GM23248 (cell line): ENCODE results near the gene PTPRN2. TPM values are rescaled to one million over a fixed set of nuclear protein-coding genes. Genes with fewer than 3 reads are reported as not detected.

Experiments
- DNase-seq: peaks from one replicate; pipeline ENCODE4 v3.0.0-alpha.2; 2015
- H2AFZ ChIP-seq: fragments of 200-600 bp; sonication (generic); 2 replicates; pipeline ENCODE4 v1.6.1; 2016; ENCODE audit warnings: antibody characterized with exemption
- H3F3A ChIP-seq: fragments of 200-600 bp; sonication (generic); 2 replicates; pipeline ENCODE4 v1.6.1; 2016; ENCODE audit warnings: mild to moderate bottlenecking, antibody characterized with exemption, mixed run types; ENCODE audit not compliant: insufficient read depth
- H3K27ac ChIP-seq: fragments of 200-600 bp; sonication (generic); 2 replicates; pipeline ENCODE4 v1.5.1; 2016; ENCODE audit warnings: mild to moderate bottlenecking
- H3K27me3 ChIP-seq: fragments of 200-600 bp; sonication (generic); replicated peaks from 2 replicates; pipeline ENCODE4 v1.6.1; 2016; ENCODE audit warnings: mild to moderate bottlenecking; ENCODE audit not compliant: insufficient read depth
- H3K36me3 ChIP-seq: fragments of 200-600 bp; sonication (generic); 2 replicates; pipeline ENCODE4 v1.6.1; 2016; ENCODE audit warnings: low read depth, mild to moderate bottlenecking
- H3K4me1 ChIP-seq: fragments of 200-600 bp; sonication (generic); 2 replicates; pipeline ENCODE4 v1.6.1; 2016; ENCODE audit warnings: mild to moderate bottlenecking; ENCODE audit not compliant: insufficient read depth
- H3K4me2 ChIP-seq: fragments of 200-600 bp; sonication (generic); one replicate; pipeline ENCODE4 v1.6.1; 2016; ENCODE audit warnings: mild to moderate bottlenecking; ENCODE audit not compliant: unreplicated experiment
- H3K4me3 ChIP-seq: fragments of 200-600 bp; sonication (generic); 2 replicates; pipeline ENCODE4 v1.5.1; 2016; ENCODE audit warnings: mild to moderate bottlenecking
- H3K79me2 ChIP-seq: fragments of 200-600 bp; sonication (generic); 2 replicates; pipeline ENCODE4 v1.6.1; 2016; ENCODE audit warnings: mild to moderate bottlenecking; ENCODE audit not compliant: insufficient read depth
- H3K9ac ChIP-seq: fragments of 200-600 bp; sonication (generic); 2 replicates; pipeline ENCODE4 v1.6.1; 2016; ENCODE audit warnings: mild to moderate bottlenecking
- H3K9me2 ChIP-seq: fragments of 200-600 bp; sonication (generic); 2 replicates; pipeline ENCODE4 v1.6.1; 2016; ENCODE audit warnings: mixed run types, mild to moderate bottlenecking, moderate library complexity; ENCODE audit not compliant: insufficient read depth
- H3K9me3 ChIP-seq: fragments of 200-600 bp; sonication (generic); one replicate; pipeline ENCODE4 v1.6.1; 2017; ENCODE audit warnings: low read depth
- H4K20me1 ChIP-seq: fragments of 200-600 bp; sonication (generic); 2 replicates; pipeline ENCODE4 v1.6.0; 2016; ENCODE audit not compliant: insufficient read depth
- EZH2 ChIP-seq: fragments of 200-600 bp; sonication (generic); IDR thresholded peaks from 2 replicates; pipeline ENCODE4 v1.6.1; 2018; ENCODE audit warnings: antibody characterized with exemption, mild to moderate bottlenecking; ENCODE audit not compliant: insufficient read depth, poor library complexity, severe bottlenecking
- EZH2phosphoT487 ChIP-seq: fragments of 200-600 bp; sonication (generic); IDR thresholded peaks from 2 replicates; pipeline ENCODE4 v1.6.1; 2018; ENCODE audit warnings: antibody characterized with exemption, moderate library complexity, mild to moderate bottlenecking, low read depth; ENCODE audit not compliant: insufficient read depth
- WGBS, 2 experiments: methylation state at CpG; one replicate each; pipeline ENCODE4 v1.1.6; 2015 to 2017; ENCODE audit warnings: low lambda C conversion rate in 2 of 2, low coverage in 1 of 2; ENCODE audit errors: missing lambda C conversion rate in 2 of 2; 5-methylcytosine and 5-hydroxymethylcytosine counted together
- in situ Hi-C: fragments of 300-500 bp; cut with MboI; formaldehyde crosslinking; loops from 2 replicates; pipeline ENCODE4 v1.15.0; 2020
- polyA plus RNA-seq: library from polyadenylated mRNA; unstranded; fragments of >200 nt; fragmentation: Nextera tagmentation; extraction: Ambion mirVana; gene quantifications from 2 replicates; pipeline ENCODE4 v1.2.1, GENCODE V29; 2016
- total RNA-seq: library from RNA; depleted of rRNA; stranded (reverse); fragments of >200 nt; shearing (Covaris generic); gene quantifications from 2 replicates; pipeline ENCODE4 v1.2.3, GENCODE V29; 2014

Gene PTPRN2
- total and polyA plus RNA-seq, 2 experiments from 2014 or later, result 0.13 TPM; not detected in 1

DNA sequence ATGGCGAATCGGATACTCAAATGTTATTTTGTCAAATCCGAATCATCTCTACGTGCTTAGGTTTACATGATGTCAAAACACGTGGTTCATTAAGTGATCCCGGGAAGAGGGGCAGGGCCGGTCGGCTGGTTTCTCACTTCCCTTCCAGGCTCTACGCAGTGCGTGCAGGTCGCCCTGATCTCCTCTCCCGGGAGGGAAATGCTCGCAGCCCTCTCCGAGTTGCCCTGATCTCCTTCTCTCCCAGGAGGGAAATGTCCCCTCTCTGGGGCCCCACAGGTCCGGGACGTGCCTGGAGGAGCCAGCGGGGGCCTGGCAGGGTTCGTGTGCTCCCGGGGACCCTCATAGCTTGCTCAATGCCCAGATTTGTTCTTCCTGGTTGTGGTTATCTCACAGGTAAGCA, 1048.1 kb downstream of the PTPRN2 start:
- H3K79me2 ChIP-seq, result no peaks in the 10 kb centered on the region
- H3K27ac ChIP-seq, result no peak overlapping the region
- no peak overlapping the region for H3K9ac ChIP-seq
- H3K9me2 ChIP-seq, result no peaks in the 10 kb centered on the region
- no peaks in the 10 kb centered on the region for H3K36me3 ChIP-seq
- H4K20me1 ChIP-seq, result no peaks in the 10 kb centered on the region
- H3K9me3 ChIP-seq, result no peaks in the 10 kb centered on the region
- WGBS, 2 experiments, result 49 to 50% methylated on average over 19 of the region's 19 CpGs
- no peaks in the 10 kb centered on the region for H3K4me1 ChIP-seq
- H3K4me2 ChIP-seq, result no peak overlapping the region
- H3K4me3 ChIP-seq, result no peak overlapping the region
- H3K27me3 ChIP-seq, result no peaks in the 10 kb centered on the region
- no peaks in the 10 kb centered on the region for H3F3A ChIP-seq
- no peak for DNase-seq
- in situ Hi-C loops, result no loop called here
- H2AFZ ChIP-seq, result no peak overlapping the region
- TF ChIP-seq EZH2phosphoT487, result no peak
- TF ChIP-seq EZH2, result no peak

DNA sequence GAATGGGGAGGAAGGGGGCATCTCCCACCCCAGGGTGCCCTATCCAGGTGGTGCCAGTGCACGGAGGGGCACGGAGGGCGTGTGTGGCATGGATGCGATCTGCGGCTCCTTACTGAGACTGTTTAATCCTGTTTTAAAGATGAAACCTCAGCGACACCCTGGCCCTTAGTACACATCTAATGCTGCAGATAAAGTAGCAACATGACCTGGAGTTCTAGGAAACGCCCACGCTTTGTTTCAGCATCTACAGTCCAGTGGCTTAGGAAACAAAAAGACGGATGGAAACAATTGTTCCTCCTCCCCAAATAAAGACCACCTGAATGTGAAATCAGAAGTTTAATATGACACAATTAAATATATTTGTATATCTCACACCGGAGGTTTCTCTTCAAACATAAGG, 1048.9 kb downstream of the PTPRN2 start:
- H3K9me3 ChIP-seq, result no peaks in the 10 kb centered on the region

DNA sequence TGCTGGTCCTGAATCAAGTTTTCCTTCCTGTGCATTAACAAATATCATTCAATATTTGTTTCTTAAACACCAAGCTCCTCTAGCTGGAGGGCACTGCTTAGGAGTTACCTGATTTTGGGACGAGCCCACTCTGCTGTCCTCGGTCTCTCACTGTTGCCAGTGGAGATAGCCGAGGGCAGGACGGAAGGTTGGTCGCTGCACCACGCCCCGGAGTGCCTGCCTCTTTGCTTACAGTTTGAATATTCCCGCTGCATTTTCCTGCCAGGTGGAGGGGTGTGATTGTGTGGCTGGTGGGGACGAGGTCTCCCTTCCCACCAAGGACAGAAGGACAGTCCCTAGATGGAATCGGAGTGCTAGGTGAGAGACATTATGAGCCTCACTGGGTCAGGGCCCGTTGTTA, 1049.3 kb downstream of the PTPRN2 start:
- Histone ChIP-seq H3K27ac (no peak overlapping the region), H3K27me3 (no peaks in the 10 kb centered on the region), H3K9me2 (no peaks in the 10 kb centered on the region), H3K9ac (no peak overlapping the region), H3K36me3 (no peaks in the 10 kb centered on the region), H4K20me1 (no peaks in the 10 kb centered on the region), H3F3A (no peaks in the 10 kb centered on the region), H3K4me1 (no peaks in the 10 kb centered on the region), H2AFZ (no peak overlapping the region), H3K79me2 (no peaks in the 10 kb centered on the region), H3K4me3 (no peak overlapping the region), H3K4me2 (no peak overlapping the region), H3K9me3 (no peaks in the 10 kb centered on the region)
- no peak for DNase-seq
- 28 to 36% methylated on average over 11 of the region's 11 CpGs for WGBS, 2 experiments
- TF ChIP-seq EZH2phosphoT487 (no peak), EZH2 (no peak)
- in situ Hi-C loops, result no loop called here

More for the DNA sequence above, 1048.9 kb downstream of the PTPRN2 start:
- no peak overlapping the region for H3K4me3 ChIP-seq
- H3K27ac ChIP-seq, result no peak overlapping the region
- H3K9me2 ChIP-seq, result no peaks in the 10 kb centered on the region
- H3K4me2 ChIP-seq, result no peak overlapping the region
- in situ Hi-C loops, result no loop called here
- no peak overlapping the region for H3K9ac ChIP-seq
- no peaks in the 10 kb centered on the region for H3K79me2 ChIP-seq
- H3K27me3 ChIP-seq, result no peaks in the 10 kb centered on the region
- WGBS, 2 experiments, result 57 to 60% methylated on average over 10 of the region's 10 CpGs
- no peaks in the 10 kb centered on the region for H3F3A ChIP-seq
- TF ChIP-seq EZH2phosphoT487 (no peak), EZH2 (no peak)
- no peak overlapping the region for H2AFZ ChIP-seq
- DNase-seq, result no peak
- no peaks in the 10 kb centered on the region for H4K20me1 ChIP-seq
- H3K4me1 ChIP-seq, result no peaks in the 10 kb centered on the region
- H3K36me3 ChIP-seq, result no peaks in the 10 kb centered on the region

DNA sequence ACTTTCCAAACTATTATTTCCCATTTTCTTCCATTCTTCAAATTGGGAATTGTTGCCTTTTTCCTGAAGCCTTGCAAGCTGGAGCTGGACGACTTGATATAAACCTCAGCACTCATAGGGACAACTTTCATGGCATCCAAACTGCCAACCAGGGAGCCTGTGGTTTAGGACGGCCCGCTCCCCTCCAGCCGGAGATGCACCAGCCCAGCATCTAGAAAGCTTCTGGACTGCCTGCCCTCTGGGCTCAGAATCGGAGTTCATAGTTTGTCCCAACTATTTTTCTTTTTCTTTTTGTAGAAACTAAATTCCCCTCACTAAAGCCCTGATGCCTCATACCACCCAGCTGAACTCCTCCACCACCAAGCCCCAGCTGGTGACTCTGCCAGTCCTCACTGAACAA, 1050.6 kb downstream of the PTPRN2 start:
- in situ Hi-C loops, result no loop called here

DNA sequence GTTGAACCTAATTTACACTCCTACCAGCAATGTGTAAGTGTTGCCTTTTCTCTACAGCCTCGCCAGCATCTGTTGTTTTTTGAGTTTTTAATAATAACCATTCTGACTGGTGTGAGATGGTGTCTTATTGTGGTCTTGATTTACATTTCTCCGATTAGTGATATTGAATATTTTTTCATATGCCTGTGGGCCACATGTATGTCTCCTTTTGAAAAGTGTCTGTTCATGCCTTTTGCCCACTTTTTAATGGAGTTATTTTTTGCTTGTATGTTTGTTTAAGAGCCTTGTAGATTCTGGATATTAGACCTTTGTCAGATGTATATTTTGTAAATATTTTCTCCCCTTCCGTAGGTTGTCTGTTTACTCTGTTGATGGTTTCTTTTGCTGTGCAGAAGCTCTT, 1055.6 kb downstream of the PTPRN2 start:
- H3K9ac ChIP-seq, result no peak overlapping the region
- in situ Hi-C loops, result no loop called here
- WGBS, 2 experiments, result 31 to 35% methylated on average over 3 of the region's 3 CpGs
- H3K27me3 ChIP-seq, result no peaks in the 10 kb centered on the region
- TF ChIP-seq EZH2phosphoT487 (no peak), EZH2 (no peak)
- DNase-seq, result no peak
- no peaks in the 10 kb centered on the region for H3K36me3 ChIP-seq
- no peaks in the 10 kb centered on the region for H3K9me3 ChIP-seq
- no peaks in the 10 kb centered on the region for H3F3A ChIP-seq
- no peaks in the 10 kb centered on the region for H3K4me1 ChIP-seq
- no peak overlapping the region for H3K4me2 ChIP-seq
- H3K27ac ChIP-seq, result no peak overlapping the region
- H2AFZ ChIP-seq, result no peak overlapping the region
- H4K20me1 ChIP-seq, result no peaks in the 10 kb centered on the region
- no peaks in the 10 kb centered on the region for H3K9me2 ChIP-seq
- H3K79me2 ChIP-seq, result no peaks in the 10 kb centered on the region
- H3K4me3 ChIP-seq, result no peak overlapping the region

More for the DNA sequence above, 1050.6 kb downstream of the PTPRN2 start:
- Histone ChIP-seq H3K27me3 (no peaks in the 10 kb centered on the region), H3K9me3 (no peaks in the 10 kb centered on the region), H3K9ac (no peak overlapping the region), H3F3A (no peaks in the 10 kb centered on the region), H2AFZ (no peak overlapping the region), H3K4me3 (no peak overlapping the region), H3K4me1 (no peaks in the 10 kb centered on the region), H4K20me1 (no peaks in the 10 kb centered on the region), H3K9me2 (no peaks in the 10 kb centered on the region), H3K27ac (no peak overlapping the region), H3K36me3 (no peaks in the 10 kb centered on the region), H3K79me2 (no peaks in the 10 kb centered on the region), H3K4me2 (no peak overlapping the region)
- DNase-seq, result no peak
- WGBS, 2 experiments, result 47 to 49% methylated on average over 5 of the region's 5 CpGs
- TF ChIP-seq EZH2 (no peak), EZH2phosphoT487 (no peak)
